ENCODE results near the gene DCP1A.
"Not testable (repeated sequence)": the region's sequence is repeated elsewhere in the genome, so short reads cannot be mapped to it uniquely, and the experiment has no call there.

Gene DCP1A

GRCh38 chr3:53261712-53262111, 85.6 kb downstream of the DCP1A start:
- DNase-seq = no peak

DNA sequence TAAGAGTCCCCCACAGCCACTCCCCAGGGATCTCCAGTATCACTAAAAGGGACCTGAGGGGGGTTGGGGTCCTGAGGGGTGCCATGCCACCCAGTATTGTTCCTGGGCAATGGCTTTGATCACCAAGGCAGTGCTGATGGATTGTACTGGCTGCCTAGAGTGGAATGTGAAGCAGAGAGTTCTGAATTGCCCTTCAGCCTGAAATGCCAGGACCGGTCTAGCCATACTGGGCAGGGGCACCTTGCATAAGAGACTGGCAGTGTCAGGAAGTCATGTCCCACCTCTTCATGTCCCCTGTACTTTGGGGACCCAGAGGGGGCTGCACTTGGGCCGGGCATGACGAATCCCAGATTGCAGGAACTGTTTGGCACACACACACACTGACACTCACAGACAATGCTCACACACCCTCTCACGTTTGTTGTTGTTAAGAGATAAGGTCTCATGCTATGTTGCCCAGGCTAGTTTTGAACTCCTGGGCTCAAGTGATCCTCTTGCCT, 87.0 kb downstream of the DCP1A start:
- DNase-seq = no peak

DNA sequence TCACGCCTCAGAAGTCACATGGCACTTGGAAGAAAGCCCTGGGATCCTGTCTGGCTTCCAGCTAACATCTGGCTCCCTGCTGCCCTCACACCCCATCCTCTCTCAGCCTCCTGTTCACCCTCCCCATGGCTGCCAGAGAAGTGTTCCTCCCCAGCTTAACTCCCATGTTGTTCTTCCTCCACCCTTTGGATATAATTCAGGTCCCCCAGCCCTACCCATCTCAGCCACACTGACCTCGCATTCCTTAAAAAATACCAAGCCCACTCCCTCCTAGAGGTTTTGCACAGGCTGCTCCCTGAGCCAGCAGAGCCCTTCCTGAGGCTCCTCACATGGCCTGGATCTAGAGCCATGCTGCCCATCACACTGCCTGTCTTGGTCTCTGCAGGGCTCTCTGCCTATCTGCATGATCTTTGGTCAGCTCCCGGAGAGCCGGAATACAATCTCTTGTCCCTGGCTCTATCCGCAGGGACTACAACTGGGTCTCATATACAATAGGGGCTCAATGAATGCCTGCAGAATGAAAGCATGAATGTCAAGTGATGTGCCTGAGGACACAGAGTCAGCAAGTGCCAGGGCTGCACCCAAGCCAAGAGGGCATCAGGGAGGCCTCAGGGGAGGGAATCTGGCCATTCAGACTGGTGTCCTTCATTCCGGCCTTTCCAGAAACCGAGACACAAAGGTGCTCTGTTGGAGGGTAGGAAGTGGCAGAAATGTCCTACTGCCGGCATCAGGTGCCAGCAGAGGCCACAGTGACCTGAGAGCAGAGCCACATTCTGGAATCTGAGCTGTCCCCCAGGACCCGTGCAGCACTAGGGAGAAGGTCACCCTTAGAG, 87.7 kb downstream of the DCP1A start:
- no peak for DNase-seq

- no peak for DNase-seq
These were observed 88.5 kb downstream of the DCP1A start for GRCh38 chr3:53258600-53259426.

- DNase-seq = no peak
These were observed 89.9 kb downstream of the DCP1A start for GRCh38 chr3:53257465-53257864.

DNA sequence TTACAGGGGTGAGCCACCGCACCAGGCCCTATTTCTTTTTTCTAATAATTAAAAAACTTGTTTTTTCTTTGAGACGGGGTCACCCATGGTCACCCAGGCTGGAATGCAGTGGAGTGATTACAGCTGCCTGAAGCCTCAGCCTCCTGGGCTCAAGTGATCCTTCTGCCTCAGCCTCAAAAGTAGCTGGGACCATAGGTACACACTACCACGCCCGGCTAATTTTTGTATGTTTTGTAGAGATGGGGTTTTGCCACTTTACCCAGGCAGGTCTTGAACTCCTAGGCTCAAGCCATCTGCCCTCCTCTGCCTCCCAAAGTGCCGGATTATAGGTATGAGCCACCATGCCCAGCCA, 90.7 kb downstream of the DCP1A start:
- DNase-seq = no peak

- DNase-seq = no peak
These were observed 91.3 kb downstream of the DCP1A start, which contains the start of gene TKT for GRCh38 chr3:53255775-53256703. Gene TKT (minus strand): TSS chr3:53256022. CDS start chr3:53255942, 80 bp downstream.

- no peak for DNase-seq
These were observed 91.9 kb downstream of the DCP1A start for GRCh38 chr3:53255423-53255774.

DNA sequence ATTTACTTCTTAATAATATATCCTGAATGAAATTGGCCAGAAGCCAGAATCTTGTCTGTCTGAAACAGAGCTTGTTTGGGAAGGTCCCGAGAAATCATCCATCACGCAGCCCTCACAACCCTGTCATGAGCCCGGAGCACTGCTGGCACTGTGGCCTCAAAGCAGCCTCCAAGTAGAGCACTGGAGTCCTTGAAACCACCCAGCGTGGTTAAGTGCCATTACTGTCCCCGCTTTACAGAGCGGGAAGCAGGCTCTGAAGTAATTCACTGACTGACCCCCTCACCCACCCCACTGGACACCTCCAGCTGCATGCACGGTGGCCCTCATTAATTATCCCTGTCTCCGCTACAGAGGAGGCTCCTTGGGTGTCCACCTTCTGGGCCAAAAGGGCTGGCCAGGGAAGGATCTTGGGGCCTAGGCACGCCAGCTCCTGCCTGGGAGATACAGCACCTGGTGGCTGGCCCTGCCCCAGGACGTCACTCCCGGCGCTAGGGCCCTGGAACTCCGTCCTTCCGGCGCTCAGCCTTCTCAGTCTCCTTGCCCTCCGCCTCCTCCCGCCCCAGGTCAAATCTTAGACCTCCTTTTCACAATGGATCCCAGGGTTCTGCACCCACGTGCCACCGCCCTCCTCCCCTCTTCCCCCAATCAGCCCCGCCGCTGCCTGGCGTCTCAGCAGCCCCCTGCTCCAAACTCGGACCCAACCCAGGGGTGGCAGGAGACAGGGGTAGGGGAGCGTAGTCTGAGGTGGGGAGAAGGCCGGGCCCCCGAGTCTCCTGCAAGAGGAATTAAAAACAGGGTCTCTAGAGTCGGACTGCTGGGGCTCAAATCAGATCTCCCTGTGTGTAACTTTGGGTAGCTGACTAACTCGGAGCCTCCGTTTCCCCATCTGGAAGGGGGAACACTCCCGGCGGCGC, 92.6 kb downstream of the DCP1A start:
- no peak for DNase-seq

DNA sequence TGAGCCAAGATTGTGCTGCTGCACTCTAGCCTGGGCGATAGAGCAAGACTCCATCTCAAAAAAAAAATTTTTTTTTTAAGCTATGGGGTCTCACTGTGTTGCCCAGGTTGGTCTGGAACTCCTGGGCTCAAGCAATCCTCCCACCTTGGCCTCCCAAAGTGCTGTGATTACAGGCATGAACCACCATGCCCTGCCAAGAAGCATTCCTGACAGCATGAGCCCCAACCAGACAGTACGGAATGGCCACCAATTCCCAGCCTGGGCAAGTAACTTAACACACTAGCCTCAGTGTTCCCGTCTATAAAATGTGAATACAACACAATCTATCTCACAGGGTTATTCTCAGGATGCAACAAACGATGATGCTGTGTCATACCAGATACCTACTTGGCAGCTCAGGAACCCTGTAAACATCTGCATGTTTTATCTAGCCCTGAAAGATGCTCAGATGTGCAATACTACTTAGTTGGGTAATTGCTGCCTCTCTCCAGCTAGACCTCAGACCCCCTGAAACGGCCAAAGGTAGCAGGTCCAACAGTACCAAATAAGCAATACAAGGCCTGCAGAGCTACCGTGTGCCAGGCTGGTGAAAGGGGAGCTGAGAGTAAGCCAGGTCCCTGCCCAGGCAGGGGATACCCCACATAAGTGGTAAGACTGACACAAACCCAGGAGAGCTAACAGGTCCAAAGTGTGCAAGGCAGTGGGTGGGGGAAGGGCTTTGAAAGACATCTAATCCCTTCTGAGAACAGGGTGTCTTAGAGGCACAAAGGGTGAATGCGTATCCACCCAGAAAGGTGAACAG, 93.4 kb downstream of the DCP1A start:
- DNase-seq = no peak

DNA sequence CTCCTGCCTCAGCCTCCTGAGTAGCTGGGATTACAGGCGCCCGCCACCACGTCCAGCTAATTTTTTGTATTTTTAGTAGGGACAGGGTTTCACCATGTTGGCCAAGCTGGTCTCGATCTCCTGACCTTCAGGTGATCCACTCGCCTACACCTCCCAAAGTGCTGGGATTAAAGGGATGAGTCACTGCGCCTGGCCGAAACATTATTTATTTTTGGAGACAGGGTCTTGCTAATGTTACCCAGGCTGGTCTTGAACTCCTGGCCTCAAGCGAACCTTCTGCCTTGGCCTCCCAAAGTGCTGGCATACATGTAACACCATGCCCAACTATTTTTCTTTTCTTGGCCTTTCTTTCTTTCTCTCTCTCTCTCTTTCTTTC, 94.4 kb downstream of the DCP1A start:
- DNase-seq = not testable (repeated sequence)

- no peak for DNase-seq
These were observed 95.0 kb downstream of the DCP1A start for GRCh38 chr3:53252096-53252946.

GRCh38 chr3:53250881-53251605, 96.3 kb downstream of the DCP1A start:
- DNase-seq = no peak

GRCh38 chr3:53250453-53250852, 96.9 kb downstream of the DCP1A start:
- no peak for DNase-seq

- DNase-seq = no peak
These were observed 99.2 kb downstream of the DCP1A start for GRCh38 chr3:53248161-53248560.

DNA sequence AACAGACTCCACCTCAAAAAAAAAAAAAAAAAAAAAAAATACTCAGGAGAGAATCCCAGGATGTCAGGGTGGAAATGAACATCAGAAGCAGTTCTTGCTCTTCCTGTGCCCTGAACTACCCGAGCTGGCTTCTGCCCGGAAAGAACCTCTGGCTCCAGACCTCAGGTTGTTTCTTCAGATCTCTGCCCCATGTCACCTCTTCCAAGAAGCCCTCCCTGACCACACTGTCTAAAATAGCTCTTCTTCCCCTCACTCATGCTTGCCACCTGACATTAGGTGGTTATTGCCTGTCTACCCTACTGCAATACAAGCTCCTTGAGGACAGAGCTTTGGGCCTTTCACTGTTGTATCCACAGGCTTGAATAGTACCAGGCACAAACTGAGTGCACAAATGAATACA, 99.7 kb downstream of the DCP1A start:
- DNase-seq = no peak

GRCh38 chr3:53244271-53244670, 103.1 kb downstream of the DCP1A start:
- no peak for DNase-seq

DNA sequence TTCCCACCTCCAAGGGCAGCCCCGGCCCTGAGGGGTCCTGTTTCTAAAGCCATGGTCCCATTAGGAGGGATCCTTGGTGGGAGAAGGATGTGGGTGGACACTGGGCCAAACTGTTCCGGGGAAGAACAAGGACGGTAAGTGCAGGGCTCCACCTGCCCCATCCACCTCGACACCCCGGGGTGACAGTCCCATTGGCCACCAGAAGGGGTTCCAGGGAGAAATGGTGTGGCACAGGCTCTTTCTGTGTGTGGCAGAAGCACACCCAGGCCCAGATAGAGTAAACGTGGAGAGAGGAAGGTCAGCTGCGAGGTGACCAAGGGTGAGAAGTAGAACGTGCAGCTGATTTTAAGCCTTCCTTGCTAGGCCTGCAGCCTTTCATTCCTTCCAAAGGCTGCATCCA, 103.6 kb downstream of the DCP1A start:
- DNase-seq = no peak

DNA sequence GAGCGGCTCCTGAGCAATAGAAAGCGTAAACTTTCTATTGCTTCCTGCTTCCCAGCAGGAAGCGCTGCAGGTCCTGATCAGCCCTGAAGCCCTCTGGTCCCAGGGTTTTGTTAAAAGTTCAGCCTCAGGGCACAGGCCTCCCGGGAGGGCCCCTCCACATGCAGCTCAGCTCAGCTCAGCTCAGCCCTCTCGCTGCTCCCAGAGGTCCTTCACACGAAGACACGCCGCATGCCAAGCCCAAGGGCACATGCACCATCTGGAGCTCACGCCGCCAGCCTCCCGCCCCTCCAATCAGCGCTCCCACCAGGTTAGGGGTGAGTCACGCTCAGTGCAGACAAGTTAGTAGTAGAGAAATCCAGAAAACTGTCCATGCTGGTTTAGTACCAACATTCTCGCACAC, 104.2 kb downstream of the DCP1A start:
- DNase-seq = no peak

All from cerebellar nuclear complex (tissue), 1 donor.